ENCODE results near the gene ARHGAP44.

ARHGAP44 gene

DNA sequence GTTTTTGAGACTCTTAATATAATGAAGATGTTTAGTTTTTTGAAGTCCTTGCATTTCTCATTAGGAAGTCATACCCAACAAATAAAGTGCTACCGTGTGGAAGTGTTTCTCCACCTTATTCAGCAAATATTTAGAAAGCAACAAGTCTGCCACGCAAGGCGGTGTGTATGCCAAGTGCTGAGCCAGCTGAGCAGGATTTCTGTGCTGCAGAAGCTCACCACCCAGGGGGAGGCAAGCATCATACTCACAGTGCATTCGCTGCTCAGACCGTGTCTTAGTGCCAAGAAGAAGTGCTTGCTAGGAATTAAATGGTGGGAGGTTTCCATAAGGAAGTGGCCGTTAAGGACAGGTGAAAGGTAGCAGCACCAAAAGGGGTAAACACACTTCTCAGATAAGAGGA, 111.2 kb downstream of the ARHGAP44 start:
- DNase-seq, result no peak

- no peak for DNase-seq
Observed at GRCh38 chr17:12902046-12902445, 112.7 kb downstream of the ARHGAP44 start.

DNA sequence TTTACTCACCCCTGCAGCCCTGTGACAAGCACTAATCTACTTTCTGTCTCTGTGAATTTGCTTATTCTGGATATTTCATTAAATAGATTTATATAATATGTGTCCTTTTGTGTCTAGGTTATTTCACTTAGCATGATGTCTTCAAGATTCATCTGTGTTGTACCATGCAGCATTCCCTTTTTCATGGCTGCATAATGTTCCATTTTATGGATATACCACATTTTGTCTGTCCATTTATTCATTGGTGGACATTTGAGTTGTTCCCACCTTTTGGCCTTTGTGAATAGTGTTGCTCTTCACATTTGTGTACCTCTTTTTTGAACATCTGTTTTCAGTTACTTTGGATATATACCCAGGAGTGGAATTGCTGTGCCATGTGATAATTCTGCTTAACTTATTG, 118.2 kb downstream of the ARHGAP44 start:
- DNase-seq, result no peak

DNA sequence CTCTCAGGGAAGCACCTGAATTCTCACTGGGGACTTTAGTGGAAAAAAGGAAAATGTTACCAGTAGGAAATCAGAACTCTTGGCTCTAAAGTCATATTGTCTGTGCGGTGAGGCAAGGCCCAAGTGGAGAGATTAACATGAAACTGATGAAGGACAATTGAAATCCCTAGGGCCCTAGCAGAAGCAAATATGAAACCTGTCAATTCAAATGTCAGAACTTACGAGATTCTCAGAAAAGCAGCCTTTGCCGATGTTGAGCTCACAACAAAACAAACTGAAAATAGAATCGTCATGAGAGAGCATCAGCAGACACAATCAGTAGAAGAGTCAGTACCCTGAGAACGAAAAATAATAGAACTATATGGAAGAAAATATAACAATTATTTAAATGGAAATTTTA, 119.7 kb downstream of the ARHGAP44 start:
- DNase-seq, result no peak

DNA sequence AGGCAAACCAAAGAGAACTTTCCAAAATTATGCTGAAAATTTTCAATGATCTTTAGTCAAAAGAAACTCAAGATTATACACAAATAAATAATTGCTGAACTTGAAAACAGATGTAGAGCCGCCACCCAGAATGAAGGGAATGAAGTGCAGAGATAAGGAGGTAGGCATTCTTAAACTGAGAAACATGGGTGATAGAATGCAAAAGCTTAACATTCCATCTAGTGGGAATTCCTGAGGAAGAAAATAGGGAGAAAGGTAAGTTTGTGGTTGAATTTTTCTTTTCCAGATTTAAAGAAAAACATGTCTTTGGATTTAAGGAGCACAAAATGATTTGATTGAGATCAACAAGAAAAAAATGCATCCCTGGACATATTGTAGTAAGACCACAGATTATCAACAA, 120.2 kb downstream of the ARHGAP44 start:
- DNase-seq, result no peak

DNA sequence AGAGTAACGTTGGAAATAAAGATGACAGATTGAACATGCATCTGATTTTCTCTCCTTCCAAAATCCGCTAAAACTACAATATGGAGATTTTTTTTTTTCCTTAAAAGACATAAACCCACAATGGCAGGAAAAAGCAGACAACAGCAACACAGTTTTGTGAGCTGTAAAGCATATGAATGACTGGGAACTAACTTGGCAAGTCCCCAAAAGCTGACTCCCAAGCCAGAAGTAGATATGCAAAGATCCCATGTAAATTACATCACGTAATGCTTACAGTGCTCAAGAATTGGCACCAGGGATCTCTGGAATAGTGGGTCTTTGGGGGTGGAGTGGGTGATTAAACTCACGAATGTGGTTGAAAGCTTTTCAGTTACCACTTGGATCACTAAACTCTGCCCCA, 121.9 kb downstream of the ARHGAP44 start:
- DNase-seq, result no peak

GRCh38 chr17:12917399-12917798, 128.1 kb downstream of the ARHGAP44 start:
- no peak for DNase-seq

DNA sequence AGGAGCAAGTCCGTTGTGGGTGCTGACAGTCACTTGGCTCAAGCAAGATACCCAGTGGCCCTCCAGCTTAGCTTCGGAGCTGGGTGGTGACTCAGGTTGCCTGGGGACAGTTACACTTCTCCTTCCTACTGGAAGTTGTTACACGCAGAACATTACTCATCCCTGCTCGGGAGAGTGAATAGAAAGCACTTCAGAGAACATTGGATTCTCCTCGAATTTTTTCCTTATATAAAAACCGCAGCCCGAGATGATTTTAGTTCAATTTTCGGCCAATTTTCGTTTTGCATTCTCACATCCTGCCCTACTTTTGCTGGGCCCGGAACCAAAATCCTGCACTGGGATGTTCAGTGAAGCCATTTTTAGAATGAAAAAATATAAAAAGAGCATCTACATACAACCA, 128.8 kb downstream of the ARHGAP44 start:
- no peak for DNase-seq

- no peak for DNase-seq
Observed at GRCh38 chr17:12922120-12922519, 132.8 kb downstream of the ARHGAP44 start.

DNA sequence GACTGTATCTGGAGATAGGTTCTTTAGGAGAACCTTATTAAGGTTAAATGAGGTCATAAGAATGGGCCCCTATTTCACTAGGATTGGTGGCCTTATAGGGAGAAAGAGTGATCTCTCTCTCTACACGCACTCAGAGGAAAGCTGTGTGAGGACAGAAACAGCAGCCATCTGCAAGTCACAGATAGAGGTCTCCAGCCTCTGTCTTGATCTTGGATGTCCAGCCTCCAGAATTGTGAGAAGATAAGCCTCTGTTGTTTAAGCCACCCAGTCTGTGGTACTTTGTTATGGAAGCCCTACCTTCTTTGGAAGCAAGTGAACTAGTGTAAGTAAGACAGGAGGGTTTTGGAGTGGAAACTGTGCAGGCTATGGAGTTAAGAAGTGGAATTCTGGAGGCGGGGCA, 135.3 kb downstream of the ARHGAP44 start:
- DNase-seq, result no peak

- DNase-seq, result no peak
Observed at GRCh38 chr17:12927001-12927400, 137.7 kb downstream of the ARHGAP44 start.

- peak; percentile 20 for DNase-seq
Observed at GRCh38 chr17:12927541-12928425, 138.5 kb downstream of the ARHGAP44 start.

GRCh38 chr17:12928736-12929135, 139.4 kb downstream of the ARHGAP44 start:
- DNase-seq, result no peak

GRCh38 chr17:12936501-12936900, 147.2 kb downstream of the ARHGAP44 start:
- DNase-seq, result no peak

DNA sequence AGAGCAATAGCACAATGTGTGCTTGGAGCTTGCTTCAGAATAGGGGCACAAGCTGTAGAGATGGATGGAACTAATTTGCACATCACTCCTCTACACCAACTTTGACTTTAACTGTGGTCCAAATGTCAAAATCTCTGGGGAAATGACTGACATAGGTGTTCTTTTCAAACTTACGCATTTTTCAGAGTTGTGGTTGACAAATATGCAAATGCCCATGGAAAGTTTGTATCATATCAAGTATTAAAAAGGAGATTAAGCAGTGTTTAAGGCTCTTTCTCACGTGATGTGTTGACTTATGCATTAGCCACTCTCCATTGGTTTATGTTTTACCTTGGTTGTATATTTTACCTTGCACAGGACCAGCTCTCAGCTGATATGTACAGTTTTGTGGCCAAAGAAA, 151.4 kb downstream of the ARHGAP44 start:
- DNase-seq, result no peak

DNA sequence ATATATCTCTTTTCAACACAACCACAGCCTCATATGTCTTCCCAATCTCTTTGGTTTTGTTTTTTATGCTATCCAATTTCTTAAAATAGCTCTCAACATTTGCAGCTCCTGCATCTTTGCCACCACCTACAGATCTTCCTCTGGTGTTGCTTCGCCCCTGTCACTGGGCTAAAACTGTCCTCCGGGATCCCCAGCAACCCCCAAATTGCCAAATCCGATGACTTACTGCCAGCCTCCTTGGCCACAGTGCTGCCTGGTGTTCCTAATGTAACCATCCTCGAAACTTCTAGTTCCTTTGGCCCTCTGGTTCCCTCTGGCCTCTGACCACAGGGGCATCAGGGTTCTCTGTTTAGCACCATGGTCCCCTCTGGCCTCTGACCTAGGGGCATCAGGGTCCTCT, 157.7 kb downstream of the ARHGAP44 start:
- no peak for DNase-seq

- DNase-seq, result no peak
Observed at GRCh38 chr17:12952012-12952411, 162.7 kb downstream of the ARHGAP44 start.

DNA sequence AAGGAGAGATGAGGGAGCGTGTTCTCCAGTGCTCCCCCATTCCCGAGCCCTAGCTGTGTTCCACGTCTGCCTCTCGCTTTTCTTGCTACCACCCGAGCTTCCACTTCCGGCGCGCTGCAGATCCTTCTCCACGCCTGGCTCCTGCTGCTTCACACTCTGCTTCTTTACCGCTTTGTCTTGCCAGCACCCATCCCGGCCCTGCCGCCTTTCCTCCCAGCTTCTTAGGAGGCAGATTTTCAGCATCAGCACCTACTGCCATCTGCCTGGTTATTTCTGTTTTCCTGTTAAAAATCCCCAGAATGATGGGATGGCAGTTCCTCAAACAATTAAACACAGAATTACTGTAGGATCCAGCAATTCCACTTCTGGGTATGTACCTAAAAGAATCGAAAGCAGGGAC, 163.9 kb downstream of the ARHGAP44 start:
- DNase-seq, result no peak

- no peak for DNase-seq
Observed at GRCh38 chr17:12955521-12955920, 166.2 kb downstream of the ARHGAP44 start.

GRCh38 chr17:12958786-12959185, 169.5 kb downstream of the ARHGAP44 start:
- no peak for DNase-seq

- no peak for DNase-seq
Observed at GRCh38 chr17:12959441-12959840, 170.1 kb downstream of the ARHGAP44 start.

DNA sequence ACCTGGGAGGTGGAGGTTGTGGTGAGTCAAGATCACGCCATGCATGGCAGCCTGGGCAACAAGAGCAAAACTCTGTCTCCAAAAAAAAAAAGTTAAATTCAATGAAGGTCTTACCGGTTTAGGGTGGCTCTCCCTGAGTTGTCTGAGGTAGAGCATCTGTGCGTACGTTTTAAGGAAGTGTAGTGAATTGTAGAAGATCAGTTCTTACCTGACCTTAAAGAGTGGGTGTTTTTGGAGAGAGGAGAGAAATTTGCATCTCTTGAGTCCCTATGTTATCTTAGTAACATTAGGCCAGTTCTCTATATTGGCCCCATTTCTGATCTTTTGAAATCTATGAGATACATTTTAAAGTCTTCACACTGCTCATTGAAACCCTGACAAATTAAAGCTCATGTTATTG, 172.4 kb downstream of the ARHGAP44 start:
- no peak for DNase-seq

DNA sequence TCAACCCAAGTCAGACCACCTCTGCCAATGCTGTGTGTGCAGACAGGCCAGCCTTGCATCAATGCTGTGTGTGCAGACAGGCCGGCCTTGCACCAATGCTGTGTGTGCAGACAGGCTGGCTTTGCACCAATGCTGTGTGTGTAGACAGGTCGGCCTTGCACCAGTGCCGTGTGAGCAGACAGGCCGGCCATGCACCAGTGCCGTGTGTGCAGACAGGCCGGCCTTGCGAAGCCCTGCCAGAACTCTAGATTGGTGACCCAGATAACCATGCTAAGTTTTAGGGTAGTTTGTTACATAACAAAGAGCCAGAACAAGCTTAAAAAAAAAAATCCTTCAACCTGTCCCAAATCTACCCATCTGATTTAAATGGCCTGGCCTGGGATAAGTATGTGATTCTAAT, 174.2 kb downstream of the ARHGAP44 start:
- no peak for DNase-seq

GRCh38 chr17:12964162-12964561, 174.9 kb downstream of the ARHGAP44 start:
- DNase-seq, result no peak

GRCh38 chr17:12964840-12965239, 175.5 kb downstream of the ARHGAP44 start:
- DNase-seq, result no peak

Data from NCI-H2171 (cell line).